GM12875 (cell line): Measurements from ENCODE around the gene PEAK1.

Experiments used
- H3K4me3 ChIP-seq: one replicate; pipeline ENCODE4 v1.5.1; 2011; ENCODE audit warnings: low read depth, low read length, control low read depth
- CTCF ChIP-seq: IDR thresholded peaks from 2 replicates; pipeline ENCODE4 v1.5.1; 2011; ENCODE audit warnings: low read depth, mild to moderate bottlenecking, control low read depth, inconsistent platforms, low read length, moderate library complexity, borderline replicate concordance; ENCODE audit not compliant: insufficient read depth

Gene PEAK1

GRCh38 chr15:77075528-77075927, 344.4 kb downstream of the PEAK1 start:
- H3K4me3 ChIP-seq = no peak overlapping the region
- TF ChIP-seq CTCF = no peak

GRCh38 chr15:77074350-77074749, 345.6 kb downstream of the PEAK1 start:
- no peak for TF ChIP-seq CTCF
- H3K4me3 ChIP-seq = no peak overlapping the region

- no peak for TF ChIP-seq CTCF
- no peak overlapping the region for H3K4me3 ChIP-seq
These were observed 348.3 kb downstream of the PEAK1 start for GRCh38 chr15:77071305-77072223.

GRCh38 chr15:77070495-77071304, 349.2 kb downstream of the PEAK1 start, which contains the start of gene TSPAN3:
Gene TSPAN3, minus strand, starts transcription at chr15:77071109. Its CDS starts 155 bp downstream, at chr15:77070954.
- TF ChIP-seq CTCF = no peak
- peak within 1 kb of the TSS; percentile 87 for H3K4me3 ChIP-seq

GRCh38 chr15:77070180-77070494, 349.8 kb downstream of the PEAK1 start:
- TF ChIP-seq CTCF = no peak
- H3K4me3 ChIP-seq = peak overlapping the region; percentile 87

- no peak for TF ChIP-seq CTCF
- H3K4me3 ChIP-seq = peak overlapping the region; percentile 87
These were observed 350.3 kb downstream of the PEAK1 start for GRCh38 chr15:77069521-77070121.
